HUES64 (cell line): ENCODE data around the gene TSPAN9.

ENCODE experiments used
- H3K27ac ChIP-seq: 2 replicates; pipeline ENCODE4 v1.7.0; 2013; ENCODE audit warnings: low read depth, low read length, inconsistent platforms
- H3K27me3 ChIP-seq: 2 replicates; pipeline ENCODE4 v1.6.1; 2013; ENCODE audit warnings: mild to moderate bottlenecking, low read length; ENCODE audit not compliant: insufficient read depth
- H3K36me3 ChIP-seq: 2 replicates; pipeline ENCODE4 v1.6.1; 2013; ENCODE audit warnings: mild to moderate bottlenecking, low read length; ENCODE audit not compliant: insufficient read depth
- H3K4me1 ChIP-seq: 2 replicates; pipeline ENCODE4 v1.6.1; 2013; ENCODE audit warnings: mild to moderate bottlenecking, low read length, moderate library complexity; ENCODE audit not compliant: insufficient read depth
- H3K4me3 ChIP-seq: 2 replicates; pipeline ENCODE4 v1.5.1; 2013; ENCODE audit warnings: mild to moderate bottlenecking, low read length, moderate library complexity
- H3K9ac ChIP-seq: 2 replicates; pipeline ENCODE4 v1.6.1; 2013; ENCODE audit warnings: mild to moderate bottlenecking, low read depth, low read length
- H3K9me3 ChIP-seq: 2 replicates; pipeline ENCODE4 v1.6.1; 2013; ENCODE audit warnings: low read depth, low read length; ENCODE audit not compliant: insufficient read depth
- WGBS: fragments of 150-250, 120-280 bp; methylation state at CpG from one replicate; pipeline ENCODE4 v1.1.7; 2013; ENCODE audit warnings: missing lambda C conversion rate; 5-methylcytosine and 5-hydroxymethylcytosine counted together

The TSPAN9 gene

DNA sequence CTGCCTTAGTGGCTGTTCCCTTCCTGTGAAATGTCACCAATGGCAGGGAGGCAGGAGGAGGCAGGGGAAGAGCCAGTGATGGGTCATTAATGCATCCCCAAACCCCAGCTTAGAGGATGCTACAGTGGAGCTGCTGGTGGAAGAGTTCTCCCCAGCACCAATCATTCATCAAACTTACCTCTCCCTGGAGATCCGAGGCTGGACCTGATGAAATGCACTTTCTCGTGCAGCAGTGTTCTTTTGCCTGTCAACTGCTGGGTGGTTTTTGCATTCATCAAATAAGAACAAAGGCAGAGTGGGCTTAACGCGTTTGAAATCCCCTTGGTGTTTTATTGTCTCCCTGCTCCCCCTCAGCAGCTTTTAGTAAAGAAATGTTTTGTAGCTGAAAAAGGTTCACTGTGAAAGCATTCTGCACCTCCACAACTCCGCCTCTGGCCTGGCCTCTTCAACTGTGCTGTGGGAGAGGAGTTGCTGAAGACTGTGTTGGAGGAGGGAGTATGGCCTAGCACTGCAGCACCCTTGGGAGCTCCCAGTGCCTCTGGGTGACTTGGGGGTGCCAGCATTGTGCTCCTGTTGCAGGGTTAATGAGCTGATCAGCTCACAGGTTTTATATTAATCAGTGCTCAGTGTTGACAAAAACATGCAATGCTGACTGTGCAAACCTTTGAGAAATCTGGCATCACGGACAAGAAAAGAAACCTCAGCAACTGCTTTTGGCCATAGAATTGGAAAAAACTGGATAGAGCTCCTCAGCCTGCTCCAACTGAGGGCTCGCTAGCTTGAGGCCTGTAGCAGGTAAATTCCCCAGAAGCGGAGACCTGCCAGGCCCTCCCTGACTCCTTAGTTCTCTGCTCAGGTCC, 14.4 kb downstream of the TSPAN9 start:
- Histone ChIP-seq H3K4me1 (peaks cover 6% of the 10 kb centered on the region; the same call in 1 of the 2 replicates), H3K27ac (no peak overlapping the region)
- WGBS = 74% methylated on average over 8 of the region's 8 CpGs

DNA sequence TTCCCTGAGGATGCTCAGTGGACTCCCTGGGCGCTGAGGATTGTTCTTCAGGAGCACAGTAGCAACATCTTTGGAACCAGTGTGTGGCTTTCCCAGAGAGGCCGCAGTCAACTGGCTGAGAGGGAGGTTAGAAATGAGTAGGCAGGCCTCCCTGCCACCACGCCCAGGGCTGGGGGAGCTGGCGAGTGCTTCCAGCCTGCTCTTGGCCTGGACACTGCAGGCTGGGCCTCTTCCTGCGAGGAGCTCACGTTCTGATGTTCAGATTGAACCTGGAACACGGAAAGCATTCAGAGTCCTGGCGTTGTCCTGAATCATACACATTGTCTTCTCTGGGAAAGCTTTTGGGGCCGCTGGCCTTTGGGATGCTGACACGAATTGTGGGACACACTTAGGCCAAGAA, 15.6 kb downstream of the TSPAN9 start:
- no peak overlapping the region for H3K27ac ChIP-seq
- H3K4me1 ChIP-seq = peaks cover 6% of the 10 kb centered on the region; the same call in 1 of the 2 replicates
- H3K9ac ChIP-seq = no peak overlapping the region
- H3K9me3 ChIP-seq = peaks cover 5% of the 10 kb centered on the region; the same call in 1 of the 2 replicates
- H3K27me3 ChIP-seq = no peaks in the 10 kb centered on the region
- no peaks in the 10 kb centered on the region for H3K36me3 ChIP-seq
- WGBS = 95% methylated on average over 10 of the region's 10 CpGs
- no peak overlapping the region for H3K4me3 ChIP-seq

More for the DNA sequence above, 14.4 kb downstream of the TSPAN9 start:
- Histone ChIP-seq H3K27me3 (no peaks in the 10 kb centered on the region), H3K9ac (no peak overlapping the region), H3K36me3 (no peaks in the 10 kb centered on the region), H3K4me3 (no peak overlapping the region), H3K9me3 (peaks cover 5% of the 10 kb centered on the region; the same call in 1 of the 2 replicates)

DNA sequence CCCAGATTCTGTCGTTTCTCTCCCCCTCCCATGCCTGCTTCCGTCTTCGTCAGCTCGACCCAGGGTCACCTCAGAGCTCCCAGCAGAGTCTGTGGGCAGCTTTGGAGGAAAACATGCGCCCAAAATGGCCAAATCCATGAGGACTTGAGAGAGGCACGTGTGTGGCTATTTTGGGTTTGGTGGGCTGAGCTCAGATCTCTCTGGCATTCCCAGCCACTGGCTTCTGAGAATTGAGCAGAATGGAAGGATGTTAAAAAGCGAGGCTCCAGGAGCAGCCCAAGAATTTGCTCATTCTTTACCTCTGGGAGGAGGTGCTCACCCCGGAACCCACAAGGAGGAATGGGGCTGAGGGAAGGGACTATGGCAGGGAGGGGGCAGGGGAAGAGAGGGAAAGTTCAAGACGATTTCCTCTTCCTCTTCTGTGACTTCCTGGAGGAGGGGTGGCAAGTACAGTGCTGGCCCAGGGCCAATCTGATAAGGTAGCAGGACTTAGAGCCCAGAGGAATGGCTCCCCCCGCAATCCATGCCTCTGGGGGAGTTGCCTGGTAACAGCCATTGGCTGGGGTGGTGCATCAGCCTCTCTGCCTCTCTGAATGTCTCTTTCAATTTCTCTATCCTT, 20.1 kb downstream of the TSPAN9 start:
- WGBS = 86% methylated on average over 10 of the region's 10 CpGs
- no peaks in the 10 kb centered on the region for H3K4me1 ChIP-seq
- H3K36me3 ChIP-seq = no peaks in the 10 kb centered on the region
- H3K27me3 ChIP-seq = no peaks in the 10 kb centered on the region
- H3K9ac ChIP-seq = no peak overlapping the region
- H3K9me3 ChIP-seq = peaks cover 5% of the 10 kb centered on the region; the same call in 1 of the 2 replicates
- no peak overlapping the region for H3K4me3 ChIP-seq
- H3K27ac ChIP-seq = no peak overlapping the region

DNA sequence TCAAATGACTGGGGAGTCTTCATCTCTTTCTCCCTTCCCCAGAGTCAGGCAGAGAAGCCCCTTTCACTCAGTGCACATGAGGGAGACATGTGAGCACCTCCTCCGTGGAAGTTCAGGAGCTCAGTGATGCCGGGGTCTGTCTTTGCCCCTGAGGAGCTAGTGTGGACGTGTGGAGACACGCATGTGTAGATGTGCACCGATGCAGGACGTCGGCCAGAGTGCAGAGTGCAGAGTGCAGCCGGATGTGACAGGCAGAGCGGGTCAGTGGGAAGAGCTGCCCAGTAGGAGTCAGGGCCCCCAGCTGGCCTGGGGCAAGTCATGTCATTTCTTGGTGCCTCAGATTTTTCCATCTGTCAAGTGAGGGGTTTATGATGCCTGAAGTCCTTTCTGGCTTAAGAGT, 20.7 kb downstream of the TSPAN9 start:
- WGBS = 92% methylated on average over 9 of the region's 9 CpGs
- H3K9ac ChIP-seq = no peak overlapping the region

DNA sequence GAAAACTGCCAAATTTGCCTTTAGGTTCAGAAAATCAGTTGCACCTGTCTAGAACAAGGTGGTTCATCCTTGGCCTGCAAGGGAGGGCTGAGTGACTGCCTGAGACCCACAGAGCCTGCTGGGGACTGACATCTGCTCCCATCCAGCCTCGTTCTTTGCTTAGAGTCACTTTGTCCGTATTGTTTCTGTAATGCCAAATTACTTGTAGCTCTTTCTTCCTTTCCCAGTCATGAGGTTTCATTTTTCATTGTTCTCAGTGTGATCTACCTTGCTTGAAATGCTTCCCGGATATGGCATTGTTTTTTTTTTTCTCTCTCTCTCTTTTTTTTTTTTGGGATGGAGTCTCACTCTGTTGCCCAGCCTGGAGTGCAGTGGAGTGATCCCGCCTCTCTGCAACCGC, 21.3 kb downstream of the TSPAN9 start:
- 87% methylated on average over 5 of the region's 5 CpGs for WGBS
- Histone ChIP-seq H3K9me3 (peaks cover 5% of the 10 kb centered on the region; the same call in 1 of the 2 replicates), H3K36me3 (no peaks in the 10 kb centered on the region)

More for the DNA sequence above, 20.7 kb downstream of the TSPAN9 start:
- Histone ChIP-seq H3K27me3 (no peaks in the 10 kb centered on the region), H3K4me3 (no peak overlapping the region), H3K27ac (no peak overlapping the region), H3K36me3 (no peaks in the 10 kb centered on the region), H3K9me3 (peaks cover 5% of the 10 kb centered on the region; the same call in 1 of the 2 replicates), H3K4me1 (no peaks in the 10 kb centered on the region)

DNA sequence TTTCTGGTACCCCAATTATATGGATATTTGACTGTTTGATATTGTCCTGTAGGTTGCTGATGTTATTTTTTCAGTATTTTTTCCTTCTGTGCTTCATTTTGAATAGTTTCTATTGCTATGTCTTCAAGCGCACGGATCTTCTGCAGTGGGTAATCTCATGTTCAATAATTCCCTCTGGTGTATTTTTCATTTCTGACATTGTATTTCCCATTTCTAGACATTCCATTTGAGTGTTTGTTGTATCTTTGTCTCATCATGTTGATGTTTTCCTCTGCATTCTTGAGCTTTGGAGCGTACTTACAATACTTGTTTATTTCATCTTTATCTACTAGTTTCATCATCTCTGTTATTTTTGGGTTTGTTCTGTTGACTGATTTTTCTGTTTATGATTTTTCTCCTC, 22.0 kb downstream of the TSPAN9 start:
- H3K9me3 ChIP-seq = peaks cover 5% of the 10 kb centered on the region; the same call in 1 of the 2 replicates
- no peaks in the 10 kb centered on the region for H3K4me1 ChIP-seq
- H3K4me3 ChIP-seq = no peak overlapping the region
- no peak overlapping the region for H3K27ac ChIP-seq
- no peak overlapping the region for H3K9ac ChIP-seq
- no peaks in the 10 kb centered on the region for H3K27me3 ChIP-seq
- 86% methylated on average over 2 of the region's 3 CpGs for WGBS
- no peaks in the 10 kb centered on the region for H3K36me3 ChIP-seq

More for the DNA sequence above, 21.3 kb downstream of the TSPAN9 start:
- Histone ChIP-seq H3K4me3 (no peak overlapping the region), H3K9ac (no peak overlapping the region), H3K27ac (no peak overlapping the region), H3K27me3 (no peaks in the 10 kb centered on the region), H3K4me1 (no peaks in the 10 kb centered on the region)

DNA sequence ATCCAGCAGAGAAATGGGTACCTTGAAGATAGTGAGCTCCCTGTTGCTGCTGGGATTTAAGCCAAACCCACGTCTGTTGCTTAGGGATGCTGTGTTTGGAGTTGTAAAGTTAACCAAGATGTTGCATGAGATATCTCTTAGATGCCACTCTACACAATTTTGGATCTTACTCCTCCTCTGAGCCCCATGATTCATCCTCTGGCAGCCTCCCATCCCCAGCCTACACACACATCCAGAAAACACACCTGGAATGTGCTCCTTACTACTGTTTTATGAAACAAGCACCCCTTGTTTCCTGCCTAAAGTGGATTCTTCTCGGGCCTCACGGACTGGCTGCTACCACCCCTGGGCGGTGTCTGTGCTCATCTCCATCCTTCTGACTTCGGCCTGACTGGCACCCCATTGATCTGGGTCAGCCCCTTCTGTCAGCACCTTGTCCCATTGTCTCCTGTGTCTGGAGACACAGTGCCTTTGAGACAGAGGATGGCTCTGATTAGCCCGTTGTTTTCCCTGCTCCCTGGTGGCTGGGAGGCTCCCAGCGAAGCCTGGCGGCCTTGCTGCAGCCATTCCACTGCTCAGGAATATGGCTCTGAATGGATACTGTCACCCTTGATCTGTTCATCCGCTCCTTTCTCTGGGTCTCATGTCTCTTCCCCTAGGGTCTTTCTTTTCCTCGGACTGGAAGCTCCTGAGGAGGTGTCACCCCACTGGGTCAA, 24.3 kb downstream of the TSPAN9 start:
- Histone ChIP-seq H3K4me1 (peaks cover 10% of the 10 kb centered on the region; the same call in 1 of the 2 replicates), H3K27me3 (no peaks in the 10 kb centered on the region), H3K27ac (no peak overlapping the region), H3K4me3 (no peak overlapping the region), H3K9me3 (no peaks in the 10 kb centered on the region), H3K36me3 (no peaks in the 10 kb centered on the region), H3K9ac (no peak overlapping the region)
- 85% methylated on average over 10 of the region's 10 CpGs for WGBS

DNA sequence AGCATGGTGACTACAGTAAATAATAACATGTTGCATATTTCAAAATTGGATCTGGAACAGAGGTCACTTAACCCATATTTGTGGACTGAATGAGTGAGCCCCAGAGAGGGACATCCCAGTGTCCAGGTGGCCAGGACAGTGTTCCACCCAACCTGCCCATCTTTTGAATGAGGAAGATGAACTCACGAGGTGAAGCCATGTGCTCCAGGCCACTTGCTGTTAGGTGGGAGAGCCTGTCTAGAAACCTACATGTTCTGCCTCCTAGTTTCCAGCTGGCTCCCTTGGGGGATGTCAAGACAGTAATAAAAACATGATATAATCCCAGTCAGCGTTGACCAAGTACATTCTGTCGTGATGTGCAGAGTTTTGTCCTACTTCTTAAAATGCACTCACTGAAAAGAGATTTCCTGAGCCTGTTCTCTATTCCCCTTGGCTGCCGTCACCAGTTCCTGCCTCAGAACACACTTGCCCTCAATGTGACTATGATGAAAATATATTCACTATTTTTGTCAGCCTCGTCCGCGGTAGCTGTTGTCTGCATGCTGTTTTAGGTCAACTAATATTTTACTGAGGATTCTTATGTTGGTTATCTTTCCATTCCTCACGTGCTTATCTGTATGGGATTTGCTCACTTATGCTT, 25.7 kb downstream of the TSPAN9 start:
- WGBS = 97% methylated on average over 8 of the region's 8 CpGs
- no peaks in the 10 kb centered on the region for H3K27me3 ChIP-seq
- no peak overlapping the region for H3K4me3 ChIP-seq
- no peaks in the 10 kb centered on the region for H3K9me3 ChIP-seq
- H3K27ac ChIP-seq = no peak overlapping the region
- H3K9ac ChIP-seq = no peak overlapping the region
- no peaks in the 10 kb centered on the region for H3K36me3 ChIP-seq
- peaks cover 21% of the 10 kb centered on the region; the same call in 1 of the 2 replicates for H3K4me1 ChIP-seq

DNA sequence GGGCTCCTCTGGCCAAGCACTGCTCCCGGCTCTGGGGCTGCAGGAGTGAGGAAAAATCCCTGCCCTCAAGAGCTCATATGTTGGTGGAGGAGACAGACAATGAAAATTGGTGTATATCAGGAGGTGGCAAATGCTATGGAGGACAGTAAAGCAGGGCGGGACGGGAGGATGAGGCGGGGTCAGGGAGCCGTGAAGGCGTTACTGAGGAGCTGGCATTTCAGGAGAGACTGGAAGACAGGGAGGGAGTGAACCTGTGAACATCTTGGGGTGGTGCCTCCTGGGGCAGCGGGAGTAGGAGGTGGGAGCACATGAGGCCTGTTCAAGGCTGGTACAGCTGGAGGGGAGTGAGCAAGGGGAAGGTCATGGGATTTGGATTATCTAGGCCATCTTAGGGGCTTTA, 26.6 kb downstream of the TSPAN9 start:
- WGBS = 83% methylated on average over 7 of the region's 7 CpGs
- Histone ChIP-seq H3K4me1 (peaks cover 21% of the 10 kb centered on the region; the same call in 1 of the 2 replicates), H3K27me3 (no peaks in the 10 kb centered on the region), H3K9ac (no peak overlapping the region), H3K27ac (no peak overlapping the region), H3K9me3 (no peaks in the 10 kb centered on the region), H3K4me3 (no peak overlapping the region), H3K36me3 (no peaks in the 10 kb centered on the region)

DNA sequence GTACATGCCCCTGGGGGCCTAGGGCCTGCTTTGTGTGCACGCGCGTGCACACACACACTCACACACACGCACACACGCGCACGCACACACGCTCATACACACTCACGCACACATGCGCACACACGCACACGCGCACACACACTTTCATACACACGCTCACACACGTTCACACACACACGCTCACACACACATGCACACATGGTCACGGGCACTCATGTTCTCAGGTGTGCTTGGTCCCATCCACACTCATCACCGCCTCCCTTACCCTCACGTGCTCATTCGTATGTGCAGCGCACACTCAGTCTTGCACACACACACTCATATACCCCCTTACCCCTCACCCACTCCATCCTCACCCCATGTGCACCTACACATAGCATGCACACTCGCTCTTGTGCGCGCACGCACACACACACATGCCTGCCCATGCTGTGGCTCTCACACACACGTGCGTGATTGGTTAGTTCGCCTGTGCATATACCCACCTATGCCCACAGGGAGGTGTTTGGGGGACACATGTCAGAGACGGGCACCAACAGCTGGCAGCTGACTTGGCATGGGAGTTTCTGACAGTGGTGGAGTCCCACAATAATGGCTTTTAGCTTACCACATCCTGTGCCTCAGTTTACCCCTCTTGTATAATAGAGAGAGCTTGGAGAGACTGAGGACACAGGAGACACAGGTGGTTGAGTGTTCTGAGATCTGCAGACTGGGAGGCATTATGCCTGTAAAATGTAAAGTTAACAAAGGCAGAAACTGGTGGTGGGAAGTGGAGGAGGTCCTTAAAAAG, 28.7 kb downstream of the TSPAN9 start:
- Histone ChIP-seq H3K27me3 (no peaks in the 10 kb centered on the region), H3K36me3 (no peaks in the 10 kb centered on the region), H3K4me3 (no peak overlapping the region), H3K9me3 (no peaks in the 10 kb centered on the region), H3K4me1 (peaks cover 21% of the 10 kb centered on the region; the same call in 1 of the 2 replicates), H3K9ac (peak overlapping the region; percentile 38; the same call in 1 of the 2 replicates), H3K27ac (peak overlapping the region; percentile 15; the same call in 1 of the 2 replicates)
- 89% methylated on average over 29 of the region's 29 CpGs for WGBS
